NCI-H345 (cell line): ENCODE data around the gene MRTFA.
"Not testable (repeated sequence)": the region's sequence is repeated elsewhere in the genome, so short reads cannot be mapped to it uniquely, and the experiment has no call there.

ENCODE experiments used
- DNase-seq: peaks from one replicate; lab custom pipeline; 2025; lab: John Stamatoyannopoulos, UW

The MRTFA gene

DNA sequence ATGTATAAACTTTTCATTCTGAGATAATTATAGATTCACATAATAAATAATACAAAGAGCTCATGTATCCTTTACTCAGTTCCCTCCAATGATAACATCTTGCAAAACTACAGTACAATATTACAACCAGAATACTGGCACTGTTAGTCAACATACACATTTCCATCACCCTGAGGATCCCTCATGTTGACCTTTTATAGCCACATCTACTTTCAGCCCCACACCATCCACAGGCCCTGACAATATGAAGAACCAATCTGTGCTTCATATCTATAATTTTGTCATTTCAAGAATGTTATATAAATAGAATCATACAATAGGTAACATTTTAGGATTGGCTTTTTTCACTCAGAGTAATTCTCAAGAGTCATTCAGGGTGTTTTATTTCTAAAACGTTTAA, 115.5 kb downstream of the MRTFA start:
- no peak for DNase-seq

DNA sequence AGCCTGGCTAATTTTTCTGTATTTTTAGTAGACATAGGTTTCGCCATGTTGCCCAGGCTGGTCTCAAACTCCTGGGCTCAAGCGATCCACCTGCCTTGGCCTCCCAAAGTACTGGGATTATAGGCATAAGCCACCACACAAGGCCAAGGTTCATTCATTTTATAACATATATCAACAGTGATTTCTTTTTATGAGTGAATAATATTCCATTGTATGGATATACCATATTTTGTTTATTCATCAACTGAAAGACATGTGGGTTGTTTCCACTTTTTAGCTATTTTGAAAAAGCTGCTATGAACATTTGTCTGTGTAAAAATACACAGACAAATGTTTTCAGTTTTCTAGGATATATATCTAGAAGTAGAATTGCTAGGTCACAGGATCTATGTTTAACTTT, 116.0 kb downstream of the MRTFA start:
- DNase-seq = no peak

DNA sequence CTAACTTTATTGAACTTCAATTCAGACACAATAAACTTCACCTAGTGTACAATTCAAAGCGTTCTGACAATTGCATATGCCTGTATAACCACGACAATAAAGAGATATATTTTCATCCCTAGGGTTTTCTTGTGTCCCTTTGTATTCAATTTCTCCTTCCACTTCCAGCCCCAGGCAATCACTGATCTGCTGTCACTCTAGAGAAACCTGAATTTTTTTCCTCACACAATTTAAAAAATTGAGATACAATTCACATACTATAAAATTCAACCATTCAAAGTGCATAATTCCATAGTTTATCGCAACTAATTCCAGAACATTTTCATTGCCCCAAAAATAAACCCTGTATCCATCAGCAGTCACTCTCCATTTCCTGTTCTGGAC, 116.6 kb downstream of the MRTFA start:
- DNase-seq = no peak

DNA sequence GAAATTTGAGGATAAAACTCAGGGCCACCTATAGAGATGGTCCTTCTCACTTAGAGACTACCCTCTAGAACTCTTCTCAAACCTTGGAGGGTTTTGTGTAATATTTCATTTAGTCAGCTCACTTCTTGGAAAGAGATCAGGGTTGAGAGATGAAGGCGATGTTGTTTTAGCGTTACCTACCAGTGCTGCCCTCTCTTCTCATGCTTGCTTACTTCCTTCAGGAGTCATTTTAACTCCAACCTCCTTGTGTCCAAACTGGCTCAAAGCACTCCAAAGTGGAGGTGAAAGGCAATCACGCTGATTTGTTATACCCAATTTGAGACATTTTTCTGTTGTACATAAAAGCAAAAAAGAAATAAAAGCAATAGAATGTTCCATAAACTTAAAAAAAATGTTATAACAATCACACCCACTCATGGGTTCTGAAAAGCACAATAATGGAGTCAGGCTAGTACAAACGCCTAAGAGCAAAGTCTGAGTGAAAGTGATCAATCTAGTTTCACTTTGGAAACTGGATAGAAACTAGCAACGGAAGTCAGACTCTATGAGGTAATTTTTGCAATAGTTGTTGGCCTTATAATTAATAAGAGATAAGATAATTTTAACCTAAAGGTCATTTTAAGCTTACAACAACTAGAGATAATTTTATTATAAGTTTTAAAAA, 117.1 kb downstream of the MRTFA start:
- no peak for DNase-seq

DNA sequence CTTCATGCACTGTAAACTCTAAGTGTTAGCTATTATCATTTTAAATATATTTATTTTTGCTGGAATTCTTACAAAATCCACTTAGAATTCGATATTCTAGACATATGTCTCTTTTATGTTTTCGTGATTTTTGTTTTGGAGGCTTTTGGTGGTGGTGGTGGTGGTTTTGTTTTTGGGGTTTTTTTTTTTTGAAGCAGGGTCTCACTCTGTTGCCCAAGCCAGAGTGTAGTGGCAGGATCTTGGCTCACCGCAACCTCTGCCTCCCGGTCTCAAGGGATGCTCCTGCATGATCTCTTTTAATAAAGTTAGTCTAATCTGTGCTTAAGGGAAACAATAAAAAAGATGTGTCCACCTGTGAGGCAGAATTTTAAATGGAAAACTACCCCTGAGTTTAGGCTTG, 117.7 kb downstream of the MRTFA start:
- no peak for DNase-seq

DNA sequence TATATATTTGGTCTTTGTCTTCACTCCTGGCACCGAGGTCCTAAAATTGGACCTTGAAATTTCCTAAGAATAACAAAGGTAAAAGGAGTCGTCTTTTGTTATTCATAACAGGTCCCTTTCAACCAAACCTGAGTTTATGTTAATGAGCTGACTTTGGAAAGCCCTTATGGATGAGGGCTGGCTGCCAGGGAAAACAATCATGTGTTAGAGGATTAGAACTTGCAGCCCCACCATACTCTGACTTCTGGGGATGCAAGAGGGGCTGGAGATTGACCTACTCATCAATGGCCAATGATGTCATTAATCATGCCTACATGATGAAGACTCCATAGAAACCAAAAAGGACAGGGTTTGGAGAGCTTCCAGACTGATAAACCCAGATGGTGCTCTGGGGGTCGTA, 118.9 kb downstream of the MRTFA start:
- DNase-seq = no peak

DNA sequence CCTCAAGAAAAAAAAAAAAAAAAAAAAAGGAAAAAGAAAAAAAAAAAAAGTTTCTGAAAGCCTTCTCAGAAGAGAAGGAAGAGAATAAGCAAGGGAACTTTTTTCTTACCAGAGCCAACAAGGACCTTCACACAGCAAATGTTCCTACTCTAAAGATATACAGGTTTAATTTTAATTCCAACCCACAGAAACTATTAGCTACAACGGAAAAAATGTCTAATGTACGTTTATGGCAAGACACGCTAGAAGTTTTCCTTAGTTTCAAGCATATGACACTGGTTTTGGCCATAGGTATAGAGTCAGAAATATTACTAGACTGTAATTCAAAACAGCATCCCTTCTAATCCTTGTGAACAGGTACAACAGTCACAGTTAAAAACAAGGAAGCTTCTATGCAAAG, 120.1 kb downstream of the MRTFA start:
- no peak for DNase-seq

DNA sequence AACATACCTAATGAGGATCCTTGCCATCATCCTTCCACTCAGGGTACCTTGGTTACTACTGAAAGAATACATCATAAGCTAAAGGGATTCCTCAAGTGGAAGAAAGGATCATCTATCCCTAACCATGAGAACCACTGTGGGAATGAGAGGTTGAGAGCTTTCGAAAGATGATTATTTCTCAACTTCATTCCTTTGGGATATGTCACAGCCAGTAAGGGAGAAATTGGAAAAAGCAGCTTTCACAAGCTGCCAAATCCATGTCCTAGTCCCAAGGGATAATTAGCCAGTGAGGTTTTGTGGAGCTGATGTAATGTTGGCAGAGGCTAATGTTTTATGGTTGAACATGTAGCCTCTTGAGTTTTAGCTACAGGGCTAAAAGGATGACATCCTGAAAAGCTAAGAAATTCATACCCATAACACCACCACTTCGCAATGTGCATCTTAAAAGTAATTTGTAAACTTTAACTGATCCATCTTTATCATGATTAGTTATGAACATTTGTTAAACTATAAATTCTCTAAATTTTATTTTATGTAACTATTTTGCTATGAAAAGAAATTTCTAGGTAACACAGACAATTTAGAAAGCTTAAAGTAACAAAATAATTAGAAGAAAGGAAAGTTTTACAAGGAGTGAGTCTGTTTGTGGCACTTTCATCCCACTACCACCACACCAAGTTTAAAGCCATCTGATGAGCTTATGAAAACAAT, 123.9 kb downstream of the MRTFA start:
- no peak for DNase-seq

DNA sequence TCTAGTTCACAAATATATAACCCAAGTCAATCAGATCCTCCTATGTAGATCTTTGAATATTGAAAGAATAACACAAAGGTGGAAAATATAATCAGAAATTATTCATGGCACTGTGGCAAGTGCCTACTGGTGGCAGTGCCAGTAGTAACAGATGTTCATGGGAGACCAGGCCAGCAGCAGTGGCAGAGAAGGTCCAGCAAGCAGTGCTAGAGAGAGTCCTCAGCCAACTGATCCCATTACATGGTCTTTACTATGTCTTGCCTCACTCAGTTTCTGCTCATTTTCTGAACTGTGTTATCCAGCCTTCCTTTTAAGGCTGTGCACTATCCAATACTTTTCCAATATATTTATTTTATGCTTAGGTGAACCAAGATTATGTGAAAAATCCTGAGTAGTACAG, 124.9 kb downstream of the MRTFA start:
- DNase-seq = no peak

DNA sequence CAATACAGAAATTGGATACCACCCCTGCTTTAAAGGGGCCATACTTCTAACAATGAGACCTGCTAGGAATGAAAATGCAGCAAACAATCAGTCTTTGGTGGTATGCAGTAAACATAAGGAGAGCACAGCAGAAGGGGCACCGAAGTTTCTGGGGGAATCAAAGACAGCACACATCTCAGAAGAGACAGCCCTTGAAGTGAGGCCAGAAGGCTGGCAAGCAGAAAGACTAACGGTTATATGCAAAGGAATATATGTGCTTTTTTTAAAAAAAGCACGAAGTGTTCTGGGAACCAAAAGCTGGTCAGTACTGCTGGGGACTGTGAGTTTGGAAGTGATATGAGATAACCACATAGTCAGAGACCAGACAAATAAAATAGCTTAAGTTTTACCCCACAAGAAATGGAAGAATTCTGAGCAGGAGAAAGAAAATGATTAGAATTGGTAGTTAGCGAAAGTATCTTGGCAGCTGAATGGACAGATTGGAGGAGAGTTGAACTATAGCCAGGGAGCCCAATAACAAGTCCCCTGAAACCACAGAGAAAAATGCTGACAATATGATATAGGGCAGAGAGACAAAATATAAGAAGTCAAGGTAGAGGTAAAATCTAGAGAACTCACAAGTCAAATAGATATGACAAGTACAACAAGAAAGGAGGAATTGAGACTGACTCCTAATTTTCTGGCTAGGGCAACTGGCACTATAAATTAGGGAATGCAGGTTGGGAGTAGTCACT, 125.7 kb downstream of the MRTFA start:
- no peak for DNase-seq

DNA sequence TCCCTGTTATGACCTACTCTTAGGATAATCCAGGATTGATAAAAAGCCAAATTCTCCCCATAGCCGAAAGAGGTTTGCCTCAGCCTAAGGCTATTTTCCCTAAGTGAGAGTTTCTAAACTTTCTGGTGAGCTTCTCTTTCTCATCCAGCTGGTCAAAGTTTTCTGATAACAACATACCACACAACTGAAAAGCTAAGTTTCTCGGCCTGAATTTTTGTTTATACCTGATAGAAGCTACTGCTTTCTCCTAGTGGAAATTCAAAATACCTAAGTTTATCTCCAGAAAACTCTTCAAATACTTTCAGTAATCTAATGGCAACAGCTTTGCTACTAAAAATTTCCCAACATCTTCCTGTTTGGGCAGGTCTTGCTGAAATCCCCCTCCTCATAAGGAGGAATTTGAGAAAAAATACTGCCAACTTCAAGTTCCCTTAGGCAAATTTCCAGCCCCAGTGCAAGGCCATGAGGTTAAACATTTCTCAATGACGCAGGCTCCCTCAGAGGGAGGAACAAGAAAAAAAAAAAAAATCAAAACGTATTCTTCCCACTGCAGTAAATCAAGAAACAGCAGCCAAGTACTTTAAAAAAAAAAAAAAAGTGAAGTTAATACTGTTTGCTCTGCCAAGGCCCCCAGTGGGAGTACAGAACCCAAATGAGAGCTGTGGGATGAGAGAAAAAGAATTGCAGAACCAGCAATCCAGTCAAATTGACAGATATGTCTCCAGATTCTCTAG, 127.0 kb downstream of the MRTFA start:
- DNase-seq = no peak

DNA sequence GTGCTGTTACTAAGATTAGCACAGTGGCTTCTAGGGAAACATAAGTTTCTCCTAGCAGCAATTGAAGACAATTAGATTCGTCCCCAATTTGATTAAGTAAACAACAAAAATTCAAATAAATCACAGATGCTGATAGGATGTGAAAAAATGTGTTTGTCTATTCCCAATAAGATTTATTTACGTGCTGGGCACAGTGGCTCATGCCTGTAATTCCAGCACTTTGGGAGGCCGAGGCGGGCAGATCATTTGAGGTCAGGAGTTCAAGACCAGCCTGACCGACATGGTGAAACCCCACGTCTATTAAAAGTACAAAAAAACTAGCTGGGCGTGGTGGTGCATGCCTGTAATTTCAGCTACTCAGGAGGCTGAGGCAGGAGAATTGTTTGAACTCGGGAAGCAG, 128.5 kb downstream of the MRTFA start:
- not testable (repeated sequence) for DNase-seq

DNA sequence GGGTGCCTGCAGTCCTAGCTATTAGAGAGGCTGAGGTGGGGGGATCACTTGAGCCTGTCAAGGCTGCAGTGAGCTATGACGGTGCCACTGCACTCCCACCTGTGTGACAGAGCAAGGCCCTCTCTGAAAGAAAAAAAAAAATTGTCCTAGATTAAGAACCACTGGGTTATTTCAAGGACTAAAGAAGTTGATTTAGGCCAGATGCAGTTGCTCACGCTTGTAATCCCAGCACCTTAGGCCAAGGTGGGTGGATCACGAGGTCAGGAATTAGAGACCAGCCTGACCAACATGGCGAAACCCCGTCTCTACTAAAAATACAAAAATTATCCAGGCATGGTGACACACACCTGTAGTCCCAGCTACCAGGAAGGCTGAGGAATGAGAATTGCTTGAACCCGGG, 129.0 kb downstream of the MRTFA start:
- DNase-seq = no peak

DNA sequence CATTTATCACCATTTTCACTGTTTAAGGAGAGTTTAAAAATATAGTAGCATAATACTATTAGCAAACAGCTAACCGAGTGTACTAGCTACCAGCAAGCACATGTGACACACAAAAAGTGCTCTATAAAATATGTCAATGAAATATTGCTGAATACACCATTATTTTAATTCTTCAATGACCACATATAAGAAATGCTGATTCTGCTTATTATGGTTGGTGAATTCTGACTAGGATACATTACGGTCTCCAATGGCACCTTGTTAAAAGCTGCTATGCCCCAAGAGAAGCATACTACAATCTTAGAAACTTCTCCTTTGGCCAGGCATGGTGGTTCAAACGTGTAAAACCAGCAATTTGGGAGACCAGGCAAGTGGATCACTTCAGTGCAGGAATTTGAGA, 129.8 kb downstream of the MRTFA start:
- DNase-seq = no peak

DNA sequence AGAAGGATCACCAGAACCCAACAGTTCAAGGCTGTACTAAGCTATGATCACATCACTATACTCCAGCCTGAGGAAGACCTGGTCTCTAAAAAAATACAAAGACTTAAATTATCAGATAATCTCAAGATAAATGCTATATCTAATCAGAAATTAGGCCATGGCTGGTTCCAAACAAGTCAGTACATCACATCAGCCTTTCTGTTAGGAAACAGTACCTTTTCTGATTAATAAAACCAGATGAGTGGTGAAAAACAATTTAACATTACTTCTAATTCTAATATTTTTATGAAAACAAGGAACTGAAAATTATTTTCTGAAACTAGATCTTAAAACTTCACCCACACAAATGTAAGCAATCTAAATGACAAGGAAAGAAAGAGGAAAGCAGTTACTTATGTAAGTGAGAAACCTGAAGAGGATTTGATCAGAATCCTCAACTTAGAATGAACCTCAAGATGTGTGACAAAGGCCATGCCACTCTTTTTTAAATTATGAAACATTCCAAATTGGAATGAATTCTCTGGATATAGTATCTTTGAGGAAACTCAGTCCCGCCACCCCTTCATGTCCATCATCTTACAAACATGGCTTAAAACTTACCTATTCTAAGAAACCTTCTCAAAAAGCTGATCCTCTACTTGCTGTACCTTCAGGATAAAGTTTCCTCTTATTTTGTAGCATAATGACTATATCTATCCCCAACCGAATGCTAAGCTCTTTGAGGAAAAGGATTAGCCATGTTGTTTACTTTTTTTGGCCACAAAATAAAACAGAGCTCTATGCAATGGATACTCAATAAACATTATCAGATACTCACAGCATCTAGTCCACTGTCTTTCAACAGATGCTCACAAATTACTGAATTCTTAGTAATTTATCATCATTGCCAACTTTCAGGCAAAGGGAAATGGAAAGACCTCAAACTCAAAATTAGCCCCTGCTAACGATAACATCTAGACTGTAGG, 132.0 kb downstream of the MRTFA start:
- no peak for DNase-seq

DNA sequence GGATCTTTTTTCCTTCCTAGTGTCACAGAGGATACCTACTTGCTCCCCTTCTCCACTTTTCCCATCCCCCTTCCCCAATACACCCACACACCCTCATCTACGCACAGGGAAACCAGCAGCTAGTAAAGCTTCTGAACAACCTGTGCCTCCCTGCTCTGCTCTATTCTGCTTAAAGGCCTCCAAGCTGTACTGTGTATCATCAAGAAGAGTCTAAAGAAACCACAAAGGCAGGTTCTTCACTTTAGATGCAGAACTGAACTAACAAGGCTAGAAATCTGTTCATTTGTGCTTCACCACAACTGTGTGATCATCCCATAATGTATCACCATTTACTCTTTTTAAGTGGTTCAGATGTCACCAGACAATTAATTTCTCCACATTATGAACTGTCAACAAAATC, 133.6 kb downstream of the MRTFA start:
- no peak for DNase-seq

DNA sequence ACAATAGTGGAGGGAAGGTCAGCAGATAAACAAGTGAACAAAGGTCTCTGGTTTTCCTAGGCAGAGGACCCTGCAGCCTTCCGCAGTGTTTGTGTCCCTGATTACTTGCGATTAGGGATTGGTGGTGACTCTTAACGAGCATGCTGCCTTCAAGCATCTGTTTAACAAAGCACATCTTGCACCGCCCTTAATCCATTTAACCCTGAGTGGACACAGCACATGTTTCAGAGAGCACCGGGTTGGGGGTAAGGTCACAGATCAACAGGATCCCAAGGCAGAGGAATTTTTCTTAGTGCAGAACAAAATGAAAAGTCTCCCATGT, 136.1 kb downstream of the MRTFA start:
- not testable (repeated sequence) for DNase-seq

DNA sequence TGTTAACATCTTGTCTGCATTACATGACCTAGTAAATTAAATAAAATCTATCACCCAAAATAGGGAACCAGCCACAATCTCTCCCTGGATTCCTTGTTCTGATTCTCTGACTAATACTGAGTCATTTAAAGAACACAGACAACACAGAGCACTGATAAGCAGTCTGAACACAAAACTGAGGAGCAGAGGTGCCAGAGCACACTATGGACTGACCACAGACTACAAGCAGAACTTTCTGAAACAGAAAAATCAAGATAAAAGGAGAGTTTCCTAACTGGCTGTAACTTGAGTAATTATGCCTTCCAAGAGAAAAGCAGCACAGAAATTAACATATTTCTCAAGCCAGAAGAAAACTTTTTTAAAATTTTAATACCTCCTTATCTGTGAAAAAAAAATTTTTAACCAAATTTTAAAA, 137.3 kb downstream of the MRTFA start:
- DNase-seq = no peak

DNA sequence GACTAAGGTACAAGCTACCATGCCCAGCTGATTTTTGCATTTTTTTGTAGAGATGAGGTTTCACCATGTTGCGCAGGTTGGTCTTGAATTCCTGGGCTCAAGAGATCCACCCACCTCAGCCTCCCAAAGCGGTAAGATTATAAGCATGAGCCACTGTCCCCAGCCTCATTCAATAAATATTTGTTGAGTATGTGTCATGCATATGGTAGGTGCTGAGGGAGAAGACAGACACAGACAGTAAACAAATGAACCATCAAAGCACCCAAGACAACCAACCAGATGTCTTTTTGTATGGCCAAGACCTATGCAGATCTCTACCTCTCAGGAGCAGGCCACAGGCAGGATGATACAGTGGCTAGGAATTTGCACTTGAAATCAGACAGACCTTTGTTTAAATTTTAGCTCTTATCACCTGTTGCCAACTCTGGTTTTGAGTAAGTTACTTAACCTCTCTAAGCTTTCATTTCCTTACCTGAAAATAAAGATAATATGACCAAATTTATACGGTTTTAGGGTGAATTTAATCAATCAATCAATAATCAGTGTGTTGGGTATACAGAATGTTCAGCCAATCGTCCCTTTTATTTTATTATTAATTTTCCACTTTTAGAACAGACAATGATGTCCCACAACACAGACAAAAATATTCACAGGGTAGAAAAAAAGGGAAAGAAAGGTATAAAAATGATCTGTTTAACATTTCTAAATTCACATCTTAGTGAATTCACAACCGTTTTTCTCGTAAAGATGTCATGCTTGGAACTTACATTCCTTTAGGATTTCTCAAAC, 137.9 kb downstream of the MRTFA start:
- DNase-seq = no peak

DNA sequence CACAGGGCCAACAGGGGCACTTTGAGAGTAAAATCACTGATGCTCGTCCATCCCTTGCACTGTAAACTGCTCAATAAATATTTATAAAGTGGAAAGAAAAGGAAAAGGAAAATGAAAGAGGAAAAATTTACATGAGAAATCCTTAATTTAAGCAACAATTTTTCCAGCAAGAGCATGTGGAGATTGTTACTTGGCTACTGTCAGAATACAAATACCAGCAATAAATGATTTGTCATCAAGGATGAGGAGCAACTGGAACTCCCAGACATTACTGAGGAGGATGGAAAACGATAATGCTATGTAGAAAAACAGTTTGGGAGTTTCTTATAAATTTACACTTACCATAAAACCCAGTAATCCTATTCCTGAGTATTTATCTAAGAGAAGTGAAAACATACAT, 143.1 kb downstream of the MRTFA start:
- DNase-seq = no peak
